ENCODE results near the gene FGFBP3.

Gene FGFBP3, protein sequence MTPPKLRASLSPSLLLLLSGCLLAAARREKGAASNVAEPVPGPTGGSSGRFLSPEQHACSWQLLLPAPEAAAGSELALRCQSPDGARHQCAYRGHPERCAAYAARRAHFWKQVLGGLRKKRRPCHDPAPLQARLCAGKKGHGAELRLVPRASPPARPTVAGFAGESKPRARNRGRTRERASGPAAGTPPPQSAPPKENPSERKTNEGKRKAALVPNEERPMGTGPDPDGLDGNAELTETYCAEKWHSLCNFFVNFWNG

GRCh38 chr10:91909117-91909677 is at the start of gene FGFBP3:
FGFBP3 (minus strand) TSS chr10:91909486; CDS start chr10:91908969, 517 bp downstream.
- peak; percentile 40 to 59 for DNase-seq

DNA sequence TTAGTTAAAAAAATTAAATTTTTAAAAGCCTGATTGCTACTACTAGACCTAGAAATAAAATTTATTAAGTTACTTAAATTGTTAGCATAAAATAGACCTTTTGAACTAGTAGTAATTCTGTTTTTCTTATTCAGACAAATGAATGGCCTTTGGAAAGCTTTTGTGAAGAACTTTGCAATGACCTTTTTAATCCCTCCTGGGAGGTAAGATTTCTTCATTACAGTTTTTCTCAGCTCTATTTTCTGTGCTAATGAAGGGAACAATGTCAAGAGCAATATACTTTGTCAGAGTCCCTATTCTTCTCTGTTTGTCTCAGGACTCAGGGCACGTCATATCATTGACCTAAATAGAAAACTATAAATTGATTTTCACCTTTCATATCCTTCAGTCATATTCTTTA is 47.8 kb upstream of the FGFBP3 start:
- DNase-seq: no peak

GRCh38 chr10:91955114-91955513 is 45.8 kb upstream of the FGFBP3 start:
- no peak for DNase-seq

- no peak for DNase-seq
Observed at GRCh38 chr10:91953600-91954160, 44.4 kb upstream of the FGFBP3 start.

DNA sequence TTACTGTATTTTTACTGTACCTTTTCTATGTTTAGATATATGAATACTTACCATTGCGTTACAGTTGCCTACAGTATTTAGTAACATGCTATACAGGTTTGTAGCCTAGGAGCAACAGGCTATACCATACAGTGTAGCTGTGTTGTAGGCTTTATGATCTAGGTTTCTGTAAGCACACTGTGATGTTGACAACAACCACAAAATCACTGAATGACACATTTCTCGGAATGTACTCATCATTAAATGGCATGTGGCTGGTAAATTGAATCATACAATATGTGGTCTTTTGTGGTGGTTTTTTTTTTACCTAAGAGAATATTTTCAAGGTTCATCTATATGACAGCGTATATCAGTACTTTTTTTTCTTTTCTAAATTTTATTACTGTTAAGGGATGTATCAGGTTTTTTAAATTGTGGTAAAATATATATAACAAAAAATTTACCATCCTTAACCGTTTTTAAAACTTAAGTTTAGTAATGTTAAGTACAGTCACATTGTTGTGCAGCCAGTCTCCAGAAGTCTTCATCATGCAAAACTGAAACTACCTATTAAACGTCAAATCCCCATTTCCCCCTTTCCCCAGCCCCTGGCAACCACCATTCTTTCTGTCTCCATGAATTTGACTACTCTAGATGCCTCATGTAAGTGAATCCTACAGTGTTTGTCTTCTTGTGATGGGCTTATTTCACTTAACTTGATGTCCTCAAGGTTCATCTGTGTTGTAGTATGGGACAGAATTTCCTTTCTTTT is 35.8 kb upstream of the FGFBP3 start:
- DNase-seq: no peak

DNA sequence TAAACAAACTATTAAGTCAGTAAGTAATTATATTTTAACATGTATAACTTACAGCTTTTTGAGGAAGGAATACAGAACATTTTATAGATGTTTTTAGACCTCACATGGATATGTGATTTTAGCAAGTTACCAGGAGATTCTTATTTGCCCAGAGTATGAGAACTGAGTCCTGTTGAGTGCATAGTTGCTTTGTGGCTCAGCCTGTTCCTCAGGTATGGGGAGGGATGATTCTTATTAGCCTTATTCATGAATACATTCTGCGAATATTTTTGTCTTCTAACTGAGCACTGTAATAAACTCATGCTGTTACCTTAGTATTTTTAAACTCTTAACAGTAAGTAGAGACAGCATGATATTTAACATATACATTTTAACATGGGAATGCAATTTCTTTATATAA is 32.1 kb upstream of the FGFBP3 start:
- no peak for DNase-seq

DNA sequence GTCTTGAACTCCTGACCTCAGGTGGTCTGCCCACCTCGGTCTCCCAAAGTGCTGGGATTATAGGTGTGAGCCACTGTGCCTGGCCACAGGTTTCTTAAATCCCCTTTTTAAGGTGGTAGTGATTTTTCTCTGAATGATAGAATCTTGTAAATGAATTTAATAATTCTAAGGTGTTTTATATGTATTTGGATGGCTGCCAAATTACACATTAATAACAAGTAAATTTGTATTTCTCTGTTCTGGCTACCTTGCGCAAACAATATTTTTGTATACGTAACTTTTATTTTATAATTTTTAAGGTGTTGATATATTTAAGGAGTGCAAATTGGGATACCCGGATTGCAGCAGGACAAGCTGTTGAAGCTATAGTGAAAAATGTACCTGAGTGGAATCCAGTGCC is 30.4 kb upstream of the FGFBP3 start:
- no peak for DNase-seq

GRCh38 chr10:91935886-91936285 is 26.6 kb upstream of the FGFBP3 start:
- no peak for DNase-seq

- DNase-seq: no peak
Observed at GRCh38 chr10:91932737-91933136, 23.5 kb upstream of the FGFBP3 start.

GRCh38 chr10:91931526-91932190 is 22.4 kb upstream of the FGFBP3 start:
- no peak for DNase-seq

DNA sequence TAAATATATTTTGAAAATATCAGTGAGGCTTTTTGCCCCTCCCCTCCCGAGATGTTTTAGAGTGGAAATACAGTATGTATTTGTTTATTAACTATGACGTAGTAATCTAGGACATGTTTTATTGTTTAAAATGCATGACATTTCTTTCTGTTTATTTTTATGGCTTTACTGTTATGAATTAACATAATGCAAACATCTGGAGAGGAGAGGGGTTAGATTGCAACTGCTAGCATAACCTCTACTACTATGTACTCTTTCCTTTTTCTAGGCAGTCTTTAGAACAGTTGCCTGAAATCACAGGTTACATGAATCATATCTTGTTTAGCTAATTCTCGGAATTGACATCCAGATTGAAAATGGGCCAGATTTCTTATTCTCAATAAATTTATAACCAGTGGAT is 21.7 kb upstream of the FGFBP3 start:
- DNase-seq: no peak

DNA sequence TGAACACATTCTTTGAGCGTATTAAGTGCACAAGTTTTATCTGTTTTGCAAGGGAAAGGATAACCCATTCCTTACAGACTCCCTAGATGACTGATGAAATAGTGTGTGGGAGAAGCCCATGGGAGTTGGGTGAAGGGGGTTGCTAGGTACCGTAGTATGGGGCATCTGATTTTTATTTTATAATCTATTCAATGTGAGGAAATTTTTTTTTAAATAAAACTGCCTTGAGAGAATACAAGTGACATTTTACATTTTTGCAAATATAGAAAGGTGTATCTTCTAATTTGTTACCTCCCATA is 15.7 kb upstream of the FGFBP3 start:
- DNase-seq: no peak

- no peak for DNase-seq
Observed at GRCh38 chr10:91924212-91925021, 15.1 kb upstream of the FGFBP3 start.

DNA sequence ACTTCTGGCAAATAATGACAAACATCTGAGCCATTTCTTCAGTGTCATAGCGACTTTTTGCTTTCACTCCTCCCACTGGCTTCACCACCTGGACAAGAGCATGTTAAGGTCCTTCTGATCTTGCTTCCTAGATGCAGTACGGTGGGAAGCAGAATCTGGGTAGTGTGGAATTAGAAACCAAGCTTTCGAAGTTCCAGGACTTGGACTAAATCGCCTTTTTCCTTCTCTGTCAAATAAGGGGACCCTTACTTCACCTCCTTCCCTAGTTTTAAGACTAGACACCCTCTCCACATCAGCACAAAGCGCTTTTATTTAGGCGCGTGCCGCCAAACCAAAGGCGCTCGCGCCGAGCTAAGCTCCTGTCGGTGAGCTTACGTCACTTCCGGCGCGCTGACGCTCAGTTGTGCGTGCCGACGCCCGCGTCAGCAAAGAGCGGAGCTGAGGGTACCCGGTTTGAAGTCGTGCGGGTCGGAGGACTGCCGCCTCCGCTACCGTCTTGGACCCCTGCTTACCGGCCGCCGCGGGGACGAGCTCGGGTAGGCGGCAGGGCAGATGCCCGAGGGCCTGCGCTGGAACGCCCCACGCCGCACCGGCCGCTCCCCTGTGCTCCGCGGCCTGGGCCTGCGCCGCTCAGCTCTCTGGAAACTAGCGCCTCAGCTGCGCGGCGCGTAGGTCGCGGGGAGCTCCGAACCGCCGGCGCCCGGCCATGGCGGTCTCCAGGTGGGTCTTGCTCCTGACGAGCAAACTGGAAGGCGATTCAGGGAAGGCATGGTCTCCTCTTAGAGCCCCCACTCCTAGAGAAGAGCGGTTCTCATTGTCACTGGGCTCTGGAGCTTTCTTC is 14.3 kb upstream of the FGFBP3 start, which contains the start of gene BTAF1:
TSS of gene BTAF1 (plus strand) at position 400 of the 841 bp plus-strand sequence. CDS start at position 707, 307 bp downstream.
- DNase-seq: peak; percentile 29 to 65

GRCh38 chr10:91919651-91920050 is 10.4 kb upstream of the FGFBP3 start:
- no peak for DNase-seq

GRCh38 chr10:91910467-91910866 is 1.2 kb upstream of the FGFBP3 start:
- no peak for DNase-seq

DNA sequence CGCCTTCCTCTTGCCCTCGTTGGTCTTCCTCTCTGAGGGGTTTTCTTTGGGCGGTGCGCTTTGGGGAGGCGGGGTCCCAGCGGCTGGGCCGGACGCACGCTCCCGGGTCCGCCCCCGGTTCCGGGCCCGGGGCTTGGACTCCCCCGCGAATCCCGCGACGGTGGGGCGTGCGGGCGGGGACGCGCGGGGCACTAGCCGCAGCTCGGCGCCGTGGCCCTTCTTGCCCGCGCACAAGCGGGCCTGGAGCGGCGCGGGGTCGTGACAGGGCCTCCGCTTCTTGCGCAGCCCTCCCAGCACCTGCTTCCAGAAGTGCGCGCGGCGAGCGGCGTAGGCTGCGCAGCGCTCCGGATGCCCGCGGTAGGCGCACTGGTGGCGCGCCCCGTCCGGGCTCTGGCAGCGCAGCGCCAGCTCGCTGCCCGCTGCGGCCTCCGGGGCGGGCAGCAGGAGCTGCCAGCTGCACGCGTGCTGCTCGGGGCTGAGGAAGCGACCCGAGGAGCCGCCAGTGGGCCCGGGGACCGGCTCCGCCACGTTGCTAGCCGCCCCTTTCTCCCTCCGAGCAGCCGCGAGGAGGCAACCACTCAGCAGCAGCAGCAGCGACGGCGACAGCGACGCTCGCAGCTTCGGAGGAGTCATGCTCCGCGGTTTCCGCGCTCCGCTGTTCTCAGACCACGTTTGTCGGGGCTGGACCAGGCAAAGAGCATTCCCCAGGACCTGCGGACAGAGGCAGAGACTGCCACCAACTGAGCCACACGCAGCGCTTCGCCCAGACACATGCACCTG is 759 bp downstream of the FGFBP3 start:
- DNase-seq: peak; percentile 23 to 79

GRCh38 chr10:91907914-91908336 is 1.4 kb downstream of the FGFBP3 start:
- no peak for DNase-seq

DNA sequence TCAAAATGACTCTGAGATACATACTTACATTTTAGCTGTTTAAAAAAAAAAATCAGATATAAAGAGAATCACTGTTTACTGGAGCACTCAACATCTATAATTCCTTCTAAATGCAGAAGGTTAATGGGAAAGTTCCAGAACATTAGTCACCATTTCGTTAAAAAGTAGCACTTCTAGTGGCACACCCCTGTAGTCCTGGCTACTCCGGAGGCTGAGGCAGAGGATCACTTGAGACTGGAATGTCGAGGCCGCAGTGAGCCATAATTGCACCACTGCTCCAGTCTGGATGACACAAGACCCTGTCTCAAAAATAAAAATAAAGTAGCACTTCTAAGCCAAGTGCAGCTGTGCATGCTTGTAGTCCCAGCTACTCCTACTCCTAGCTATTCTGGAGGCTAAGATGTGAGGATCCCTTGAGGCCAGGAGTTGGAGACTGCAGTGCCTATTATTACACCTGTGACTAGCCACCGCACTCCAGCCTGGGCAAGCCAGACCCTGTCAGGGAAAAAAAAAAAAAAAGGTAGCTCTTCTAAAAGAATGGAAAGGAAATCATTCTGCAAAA is 2.2 kb downstream of the FGFBP3 start:
- no peak for DNase-seq
